T-helper 2 cell treated with Interferon-gamma antibody and Interleukin-4, amounts not matched to agents 5 μg/mL and 100 μg/mL, for 36 hours (primary cell): ENCODE data around the gene ETNK2.
A peak's percentile ranks its signal among the peaks of the same experiment; 100 is the strongest.

Experiments
- DNase-seq: peaks from one replicate; pipeline ENCODE4 v3.0.0; 2021; ENCODE audit warnings: low spot score
- H3K27ac Mint-ChIP-seq: one replicate; pipeline ENCODE4 v1.8.0; 2021; ENCODE audit warnings: mild to moderate bottlenecking, mixed read lengths
- H3K27me3 Mint-ChIP-seq: one replicate; pipeline ENCODE4 v1.8.0; 2021; ENCODE audit warnings: low read depth, mixed read lengths
- H3K36me3 Mint-ChIP-seq: one replicate; pipeline ENCODE4 v1.8.0; 2021; ENCODE audit warnings: low read depth, mixed read lengths
- H3K4me1 Mint-ChIP-seq: one replicate; pipeline ENCODE4 v1.8.0; 2021; ENCODE audit warnings: low read depth, mixed read lengths
- H3K4me3 Mint-ChIP-seq: one replicate; pipeline ENCODE4 v1.8.0; 2022; ENCODE audit warnings: mild to moderate bottlenecking, moderate library complexity, mixed read lengths
- H3K9me3 Mint-ChIP-seq: one replicate; pipeline ENCODE4 v1.8.0; 2021; ENCODE audit warnings: mixed read lengths

ETNK2 gene

GRCh38 chr1:204151552-204152309 lies at the start of gene ETNK2:
Gene ETNK2 (minus strand): TSS chr1:204152044. CDS start chr1:204151852, 192 bp downstream.
- Mint-ChIP-seq H3K27ac (no peak within 1 kb of the TSS), H3K27me3 (peaks cover 36% of the 10 kb centered on the region), H3K4me3 (peak within 1 kb of the TSS; percentile 62), H3K4me1 (no peaks in the 10 kb centered on the region), H3K36me3 (no peaks in the 10 kb centered on the region), H3K9me3 (no peaks in the 10 kb centered on the region)
- peak; percentile 50 for DNase-seq

GRCh38 chr1:204201348-204202040 lies 49.6 kb upstream of the ETNK2 start:
- Mint-ChIP-seq H3K27ac (no peak overlapping the region), H3K27me3 (peaks cover 27% of the 10 kb centered on the region), H3K36me3 (no peaks in the 10 kb centered on the region), H3K4me3 (no peak overlapping the region), H3K9me3 (no peaks in the 10 kb centered on the region), H3K4me1 (no peaks in the 10 kb centered on the region)
- DNase-seq, result no peak

- H3K4me3 Mint-ChIP-seq, result no peak overlapping the region
- H3K36me3 Mint-ChIP-seq, result no peaks in the 10 kb centered on the region
- no peaks in the 10 kb centered on the region for H3K4me1 Mint-ChIP-seq
- H3K27ac Mint-ChIP-seq, result no peak overlapping the region
- DNase-seq, result no peak
- no peaks in the 10 kb centered on the region for H3K9me3 Mint-ChIP-seq
- H3K27me3 Mint-ChIP-seq, result peaks cover 13% of the 10 kb centered on the region
Observed at GRCh38 chr1:204199579-204199978, 47.7 kb upstream of the ETNK2 start.

GRCh38 chr1:204198348-204199340 lies 46.8 kb upstream of the ETNK2 start:
- H3K4me1 Mint-ChIP-seq, result no peaks in the 10 kb centered on the region
- H3K27ac Mint-ChIP-seq, result no peak overlapping the region
- H3K36me3 Mint-ChIP-seq, result no peaks in the 10 kb centered on the region
- no peaks in the 10 kb centered on the region for H3K9me3 Mint-ChIP-seq
- no peak for DNase-seq
- peaks cover 5% of the 10 kb centered on the region for H3K27me3 Mint-ChIP-seq
- H3K4me3 Mint-ChIP-seq, result no peak overlapping the region

GRCh38 chr1:204197068-204197467 lies 45.2 kb upstream of the ETNK2 start:
- peaks cover 7% of the 10 kb centered on the region for H3K27me3 Mint-ChIP-seq
- no peak for DNase-seq
- H3K9me3 Mint-ChIP-seq, result no peaks in the 10 kb centered on the region
- H3K4me3 Mint-ChIP-seq, result no peak overlapping the region
- H3K4me1 Mint-ChIP-seq, result no peaks in the 10 kb centered on the region
- H3K36me3 Mint-ChIP-seq, result no peaks in the 10 kb centered on the region
- H3K27ac Mint-ChIP-seq, result no peak overlapping the region

- no peaks in the 10 kb centered on the region for H3K4me1 Mint-ChIP-seq
- H3K9me3 Mint-ChIP-seq, result no peaks in the 10 kb centered on the region
- DNase-seq, result no peak
- no peak within 1 kb of the TSS for H3K27ac Mint-ChIP-seq
- peaks cover 11% of the 10 kb centered on the region for H3K27me3 Mint-ChIP-seq
- H3K36me3 Mint-ChIP-seq, result no peaks in the 10 kb centered on the region
- H3K4me3 Mint-ChIP-seq, result no peak within 1 kb of the TSS
Observed at GRCh38 chr1:204196068-204196795, 44.4 kb upstream of the ETNK2 start, which contains the start of gene KISS1. Gene KISS1 (minus strand): TSS chr1:204196491. CDS start chr1:204192876, 3,615 bp downstream.

GRCh38 chr1:204194771-204195170 lies 42.9 kb upstream of the ETNK2 start:
- H3K9me3 Mint-ChIP-seq, result no peaks in the 10 kb centered on the region
- H3K27ac Mint-ChIP-seq, result no peak overlapping the region
- no peaks in the 10 kb centered on the region for H3K36me3 Mint-ChIP-seq
- no peak overlapping the region for H3K4me3 Mint-ChIP-seq
- peaks cover 2% of the 10 kb centered on the region for H3K4me1 Mint-ChIP-seq
- H3K27me3 Mint-ChIP-seq, result peaks cover 21% of the 10 kb centered on the region
- DNase-seq, result no peak

- DNase-seq, result no peak
- Mint-ChIP-seq H3K36me3 (no peaks in the 10 kb centered on the region), H3K9me3 (no peaks in the 10 kb centered on the region), H3K4me1 (peaks cover 6% of the 10 kb centered on the region), H3K27ac (no peak overlapping the region), H3K4me3 (no peak overlapping the region), H3K27me3 (peaks cover 28% of the 10 kb centered on the region)
Observed at GRCh38 chr1:204194080-204194479, 42.2 kb upstream of the ETNK2 start.

- peaks cover 8% of the 10 kb centered on the region for H3K4me1 Mint-ChIP-seq
- no peak overlapping the region for H3K27ac Mint-ChIP-seq
- H3K27me3 Mint-ChIP-seq, result peaks cover 39% of the 10 kb centered on the region
- no peaks in the 10 kb centered on the region for H3K9me3 Mint-ChIP-seq
- no peak overlapping the region for H3K4me3 Mint-ChIP-seq
- H3K36me3 Mint-ChIP-seq, result no peaks in the 10 kb centered on the region
- DNase-seq, result no peak
Observed at GRCh38 chr1:204192589-204193352, 40.9 kb upstream of the ETNK2 start.

GRCh38 chr1:204192046-204192445 lies 40.2 kb upstream of the ETNK2 start:
- H3K4me3 Mint-ChIP-seq, result no peak overlapping the region
- peaks cover 44% of the 10 kb centered on the region for H3K27me3 Mint-ChIP-seq
- H3K27ac Mint-ChIP-seq, result no peak overlapping the region
- H3K4me1 Mint-ChIP-seq, result peaks cover 8% of the 10 kb centered on the region
- no peak for DNase-seq
- H3K36me3 Mint-ChIP-seq, result no peaks in the 10 kb centered on the region
- no peaks in the 10 kb centered on the region for H3K9me3 Mint-ChIP-seq

GRCh38 chr1:204191456-204191855 lies 39.6 kb upstream of the ETNK2 start:
- Mint-ChIP-seq H3K36me3 (no peaks in the 10 kb centered on the region), H3K4me3 (no peak overlapping the region), H3K4me1 (peaks cover 8% of the 10 kb centered on the region), H3K27ac (no peak overlapping the region), H3K27me3 (peaks cover 45% of the 10 kb centered on the region), H3K9me3 (no peaks in the 10 kb centered on the region)
- no peak for DNase-seq

- no peaks in the 10 kb centered on the region for H3K9me3 Mint-ChIP-seq
- peaks cover 45% of the 10 kb centered on the region for H3K27me3 Mint-ChIP-seq
- DNase-seq, result no peak
- H3K36me3 Mint-ChIP-seq, result no peaks in the 10 kb centered on the region
- H3K4me3 Mint-ChIP-seq, result peak overlapping the region; percentile 9
- peaks cover 8% of the 10 kb centered on the region for H3K4me1 Mint-ChIP-seq
- H3K27ac Mint-ChIP-seq, result no peak overlapping the region
Observed at GRCh38 chr1:204190212-204191211, 38.7 kb upstream of the ETNK2 start.
